ENCODE measurements around the gene TAF4B.

- TF ChIP-seq CTCF (IDR thresholded peaks at IDR 0.05; ENCODE audit: low read depth, low read length, missing input control) (no peak), ZBTB33 (IDR thresholded peaks at IDR 0.05) (no peak), SP1 (IDR thresholded peaks at IDR 0.05) (no peak), GABPA (IDR thresholded peaks at IDR 0.05 in 1 of 2, conservative IDR thresholded peaks at IDR 0.05 in 1 of 2) (no peak), YY1 (IDR thresholded peaks at IDR 0.05) (no peak), TAF1 (conservative IDR thresholded peaks at IDR 0.05) (no peak), RAD21 (IDR thresholded peaks at IDR 0.05) (no peak), FOXA1 (IDR thresholded peaks at IDR 0.05) (no peak)
Observed at GRCh38 chr18:26434887-26435286, 208.6 kb downstream of the TAF4B start.
